Activated CD8-positive, alpha-beta memory T cell treated with anti-CD3 and anti-CD28 coated beads for 36 hours (primary cell): Measurements from ENCODE around the gene TACC2. TPM values are rescaled to one million over a fixed set of nuclear protein-coding genes. Genes with fewer than 3 reads are reported as not detected.

Experiments
- CTCF ChIA-PET: fragments of 350-600 bp; sonication (Branson Sonifier 250); formaldehyde crosslinking; loops from one replicate; lab custom pipeline; 2021; ENCODE audit warnings: antibody characterized with exemption; lab: Charles Lee
- POLR2A ChIA-PET: fragments of 350-600 bp; sonication (Branson Sonifier 250); formaldehyde crosslinking; loops from one replicate; lab custom pipeline; 2021; ENCODE audit warnings: antibody characterized with exemption; lab: Charles Lee
- total RNA-seq, 2 experiments: library from RNA; stranded (reverse); gene quantifications; one replicate each; pipeline ENCODE4 v1.2.3, GENCODE V29; 2021

The TACC2 gene
- total RNA-seq, 2 experiments from 2014 or later = not detected

DNA sequence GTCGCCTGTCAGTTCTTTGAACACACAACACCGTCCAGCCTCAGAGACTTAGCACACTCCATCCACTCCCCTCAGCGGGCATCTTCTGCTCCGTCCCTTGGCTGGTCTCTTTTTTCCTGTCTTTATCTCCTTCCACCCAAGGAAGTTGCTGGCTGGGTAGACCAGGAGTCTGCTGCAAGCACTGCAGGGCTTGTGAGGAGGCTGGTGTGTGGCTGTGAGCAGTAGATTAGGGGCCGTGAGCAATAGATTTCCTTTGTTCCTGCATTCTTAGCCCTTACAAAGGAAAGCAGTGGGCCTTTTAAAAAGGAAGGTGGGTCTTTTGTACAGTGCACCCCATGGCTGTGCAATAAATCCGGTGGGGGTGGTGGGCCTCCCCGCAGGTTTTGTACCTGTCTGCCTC, 181.8 kb downstream of the TACC2 start:
- CTCF ChIA-PET = no interaction called here
- POLR2A ChIA-PET = no interaction called here

DNA sequence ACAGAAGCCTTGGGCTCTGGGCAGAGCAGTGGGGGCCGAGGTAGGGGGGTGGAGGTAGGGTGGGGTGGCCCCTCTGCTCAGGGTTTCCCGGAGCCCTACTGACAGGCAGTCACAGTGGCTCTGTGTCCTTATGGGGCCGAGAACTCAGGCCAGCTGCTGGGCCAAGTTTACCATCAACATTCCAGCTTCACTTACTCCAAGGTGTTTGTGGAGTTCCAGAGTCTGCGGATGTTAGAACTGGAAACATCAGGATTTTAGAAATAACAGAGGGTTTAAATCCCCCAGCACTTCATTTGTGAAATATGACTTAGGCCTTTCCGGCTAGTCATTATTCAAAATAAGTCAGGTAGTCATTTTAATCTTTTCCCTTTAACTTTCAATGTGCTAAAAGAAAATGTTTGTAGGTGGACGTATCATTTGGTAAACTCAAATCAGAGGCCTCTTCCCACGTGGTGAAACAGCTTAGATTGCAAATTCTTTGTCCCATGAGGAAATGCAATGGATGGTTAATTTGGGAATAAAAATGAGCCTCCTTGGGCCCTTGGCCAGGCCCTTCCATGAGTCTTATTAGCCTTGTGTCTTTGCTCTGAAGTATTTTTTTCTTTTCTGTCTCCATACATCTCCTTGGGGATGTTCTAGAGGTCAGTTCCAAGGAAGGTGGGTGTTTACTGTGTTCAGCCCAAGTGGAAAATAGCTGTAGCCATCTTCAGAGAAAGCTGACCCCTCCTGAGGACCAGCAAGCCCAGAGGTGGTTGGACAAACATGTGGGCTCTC, 182.5 kb downstream of the TACC2 start:
- POLR2A ChIA-PET = no interaction called here
- CTCF ChIA-PET = no interaction called here

DNA sequence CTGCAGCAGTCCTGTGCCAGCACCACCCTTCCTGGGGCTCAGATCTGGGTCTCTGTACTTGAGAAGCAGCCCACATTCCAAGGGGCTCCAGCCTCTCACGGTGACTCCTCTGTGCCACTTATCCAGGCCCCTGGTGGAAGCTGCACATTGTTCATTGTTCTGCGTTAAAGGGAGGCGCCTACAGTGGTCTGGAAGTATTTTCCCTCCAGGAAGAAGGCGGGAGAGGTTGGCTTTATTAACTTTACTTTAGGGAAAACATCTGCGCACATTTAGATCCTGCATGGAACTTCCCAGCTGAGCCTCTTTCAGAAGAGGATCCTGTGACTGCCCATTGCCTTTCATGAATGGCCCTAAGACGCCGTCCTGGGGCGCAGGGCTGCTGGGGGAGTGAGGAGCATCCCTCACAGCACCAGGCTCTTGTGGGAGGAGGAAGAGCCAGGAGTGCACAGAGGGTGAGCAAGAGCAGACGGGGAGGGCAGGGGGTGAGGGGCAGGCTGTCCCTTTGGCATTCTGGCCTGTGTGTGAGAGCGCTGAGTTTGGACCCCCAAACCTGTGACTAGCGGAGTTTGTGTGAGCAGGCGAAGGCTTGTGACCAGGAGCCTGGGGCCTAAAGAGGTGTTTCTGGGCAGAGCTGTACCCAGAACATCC, 183.5 kb downstream of the TACC2 start:
- ChIA-PET CTCF (no interaction called here), POLR2A (no interaction called here)

DNA sequence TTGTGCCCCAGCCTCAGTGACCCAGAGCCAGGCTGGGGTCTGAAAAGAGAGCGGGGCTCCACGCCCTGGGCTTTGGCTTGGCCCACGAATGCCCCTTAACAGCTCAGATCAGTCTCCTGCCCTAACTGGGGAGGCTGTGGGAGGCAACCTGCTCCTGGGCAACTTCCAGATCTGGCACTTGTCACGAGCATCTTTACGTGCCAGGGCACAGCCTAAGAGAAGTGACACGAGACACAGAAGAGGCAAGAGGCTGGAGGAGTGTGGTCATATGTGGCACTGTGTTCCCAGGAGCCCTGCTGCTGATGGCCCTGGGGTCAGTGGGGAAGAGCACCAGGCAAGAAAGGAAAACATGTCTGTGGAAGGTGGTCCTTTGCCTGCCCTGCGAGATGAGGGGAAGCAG, 184.4 kb downstream of the TACC2 start:
- CTCF ChIA-PET = no interaction called here

DNA sequence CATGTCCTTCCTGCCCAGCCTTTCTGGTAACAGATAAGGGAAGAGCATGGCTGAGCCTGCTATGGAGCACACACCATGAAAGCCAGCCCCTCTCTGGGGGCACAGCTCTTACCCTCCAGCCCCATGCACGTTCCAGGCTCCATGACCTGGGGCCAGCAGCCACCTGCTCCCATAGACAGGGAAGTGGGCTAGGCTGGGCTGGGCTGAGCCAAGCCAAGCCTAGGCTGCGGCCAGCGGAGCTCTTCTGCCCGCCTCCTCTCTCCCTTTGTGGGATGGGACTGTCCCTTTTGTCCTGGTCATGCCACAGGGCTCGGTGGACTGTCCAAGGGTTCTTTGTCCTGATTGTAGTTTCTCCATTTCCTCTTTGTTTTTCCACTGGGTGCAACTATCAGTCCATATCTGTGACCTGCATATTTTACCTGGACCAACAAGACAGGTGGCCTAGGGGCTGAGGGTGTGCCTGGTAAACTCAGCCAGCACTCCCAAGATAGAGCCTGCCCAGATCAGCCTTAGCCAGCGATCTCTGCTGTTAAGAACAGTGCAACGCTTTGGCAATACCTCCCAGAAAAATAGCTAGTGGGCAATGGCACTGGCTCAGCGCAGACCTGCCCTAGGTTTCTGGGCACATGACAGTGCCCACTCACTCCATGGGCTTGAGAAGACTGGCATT, 184.9 kb downstream of the TACC2 start:
- POLR2A ChIA-PET = no interaction called here
- CTCF ChIA-PET = no interaction called here

More for the DNA sequence above, 184.4 kb downstream of the TACC2 start:
- POLR2A ChIA-PET = no interaction called here

DNA sequence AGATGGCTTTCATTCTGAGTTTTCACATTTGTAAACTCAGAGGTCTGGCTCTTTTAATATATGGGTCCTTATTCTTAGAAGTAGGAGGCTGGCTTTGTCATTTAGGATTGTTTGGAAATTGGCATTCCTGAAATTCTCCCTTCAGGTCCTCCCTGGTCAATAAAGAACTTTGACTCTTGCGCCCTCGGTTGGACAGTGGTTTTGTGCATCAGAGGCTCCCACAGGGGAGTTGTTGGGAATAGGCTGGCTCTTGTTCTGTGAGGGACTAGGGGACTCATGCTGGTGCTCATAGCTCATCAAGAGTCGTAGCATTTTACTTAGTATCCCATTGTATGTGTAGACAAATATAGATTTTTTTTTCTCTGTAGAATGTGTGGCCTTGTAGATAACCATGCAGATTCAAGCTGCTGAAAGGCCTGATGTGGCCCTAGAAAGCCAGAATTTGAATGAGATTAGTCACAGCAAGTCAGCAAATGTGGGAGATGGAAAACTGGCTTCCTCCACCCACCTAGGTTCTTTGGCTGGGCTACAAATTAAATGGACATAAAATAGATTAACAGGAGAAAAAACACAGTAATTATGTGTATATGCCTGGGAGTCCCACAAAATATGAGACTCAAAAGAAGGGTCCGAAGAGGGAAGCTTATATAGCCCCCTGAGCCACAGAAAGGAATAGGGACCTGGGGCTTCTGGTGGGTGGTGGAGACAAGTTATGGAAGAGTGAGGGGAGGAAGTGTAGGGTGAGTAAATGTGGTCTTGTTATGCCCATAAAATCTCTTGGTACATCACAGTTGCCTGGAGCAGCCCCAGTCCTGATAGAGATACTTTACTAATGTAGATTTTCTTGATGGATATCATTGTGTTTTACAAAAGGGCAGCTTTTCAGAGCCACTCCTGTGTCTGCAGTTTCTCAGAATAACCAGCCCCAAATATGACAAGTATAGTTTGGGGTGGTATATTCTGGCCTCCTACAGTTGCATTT, 187.6 kb downstream of the TACC2 start:
- CTCF ChIA-PET = no interaction called here
- POLR2A ChIA-PET = no interaction called here

DNA sequence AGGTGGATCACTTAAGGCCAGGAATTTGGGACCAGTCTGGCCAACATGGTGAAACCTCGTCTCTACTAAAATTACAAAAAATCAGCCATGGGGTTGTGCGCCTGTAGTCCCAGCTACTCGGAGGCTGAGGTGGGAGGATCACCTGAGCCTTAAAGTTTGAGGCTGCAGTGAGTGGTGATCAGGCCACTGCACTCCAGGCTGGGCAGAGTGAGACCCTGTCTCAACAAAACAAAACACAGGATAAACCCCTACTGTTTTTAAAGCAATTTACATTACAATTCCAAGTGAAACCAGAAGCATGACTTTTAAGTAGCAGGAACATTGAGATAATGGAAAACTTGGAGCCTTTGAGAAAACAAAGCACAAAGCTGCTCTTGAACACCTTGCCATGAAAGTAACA, 189.7 kb downstream of the TACC2 start:
- ChIA-PET CTCF (no interaction called here), POLR2A (no interaction called here)

DNA sequence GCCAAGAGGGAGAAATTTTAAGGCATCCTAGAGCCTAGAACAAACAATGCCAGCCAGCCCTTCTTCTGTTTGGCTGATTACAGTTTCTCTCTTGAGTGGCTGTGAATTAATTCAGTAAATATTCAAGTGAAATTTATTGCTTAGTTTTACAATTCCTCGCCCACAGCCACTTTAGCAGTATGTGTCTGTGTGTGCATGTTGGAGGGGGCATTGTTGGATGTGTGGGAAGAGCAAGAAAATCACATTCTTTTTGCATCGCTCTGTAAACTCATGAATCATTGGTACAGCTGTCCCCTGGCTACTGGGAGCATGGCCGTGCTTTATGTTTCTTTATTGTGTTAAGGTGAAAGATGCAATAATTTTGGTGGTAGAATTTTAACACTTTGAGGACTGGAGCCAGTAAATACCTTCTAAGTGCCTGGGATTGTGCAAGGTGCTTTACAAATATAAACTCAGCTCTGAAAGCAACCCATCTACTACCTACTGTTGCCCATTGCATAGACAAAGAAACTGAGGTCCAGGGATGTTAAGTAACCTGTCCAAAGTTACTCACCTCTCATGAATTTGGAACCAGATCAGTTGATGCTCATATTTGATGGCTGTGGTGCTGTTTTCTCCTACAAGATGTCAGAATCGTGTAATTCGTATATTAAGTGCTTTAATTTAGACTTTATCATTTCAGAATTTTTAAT, 192.2 kb downstream of the TACC2 start:
- ChIA-PET CTCF (no interaction called here), POLR2A (no interaction called here)

DNA sequence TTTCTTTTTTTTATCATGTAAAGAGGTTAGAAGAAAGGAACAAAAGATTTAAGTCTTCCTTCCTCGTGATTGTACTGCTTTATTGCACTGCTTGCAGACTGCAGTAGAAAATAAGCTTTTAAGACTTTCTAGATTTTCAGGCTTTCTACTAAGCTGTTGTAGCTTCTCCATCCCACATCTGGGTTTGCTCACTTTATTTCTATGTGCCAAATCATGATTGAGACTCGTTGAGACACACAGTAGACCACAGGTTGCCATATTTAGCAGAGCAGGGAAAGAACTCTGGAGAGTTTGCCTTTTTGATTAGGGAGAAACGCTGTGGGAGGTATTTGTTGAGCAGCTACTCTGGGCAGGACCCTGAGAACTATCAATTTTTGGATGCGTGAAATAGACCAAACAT, 192.9 kb downstream of the TACC2 start:
- ChIA-PET CTCF (no interaction called here), POLR2A (no interaction called here)

DNA sequence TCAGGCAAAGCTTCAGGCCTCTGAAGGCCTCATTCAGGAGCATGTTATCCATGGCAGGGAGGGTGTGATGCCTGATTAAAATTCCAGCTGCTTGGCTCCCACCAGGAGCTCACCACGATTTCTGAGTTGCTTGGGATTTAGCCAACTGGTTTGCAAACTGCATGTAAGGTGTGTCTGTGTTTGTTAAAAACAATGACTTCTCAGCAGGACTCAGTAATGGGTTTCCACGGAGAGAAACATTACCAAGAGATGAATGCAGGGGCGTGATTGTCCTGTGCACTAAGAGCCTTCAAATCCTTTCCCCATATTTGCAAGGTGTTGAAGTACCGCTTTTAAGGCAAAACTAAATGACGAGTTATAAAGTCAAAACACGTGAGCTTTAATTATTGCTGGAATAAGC, 193.3 kb downstream of the TACC2 start:
- ChIA-PET CTCF (no interaction called here), POLR2A (no interaction called here)

DNA sequence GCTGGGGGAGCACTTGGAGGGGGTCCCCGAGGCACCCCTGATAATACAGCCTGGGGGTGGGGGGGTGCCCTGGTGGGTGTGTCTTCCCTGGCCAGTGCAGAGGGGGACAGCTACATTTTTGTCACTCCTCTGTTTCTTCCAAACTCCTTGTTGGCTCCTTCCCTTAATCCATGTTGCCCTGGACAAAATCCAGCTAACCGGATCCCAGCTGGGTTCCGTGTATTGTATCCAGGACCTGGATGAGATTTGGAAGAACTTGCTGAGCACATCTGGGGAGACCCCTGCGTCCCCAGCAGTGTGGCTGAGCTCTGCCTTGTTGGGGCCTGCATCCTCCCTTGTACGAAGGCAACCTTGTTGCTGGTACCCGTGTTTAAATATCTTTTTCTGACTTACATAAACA, 195.3 kb downstream of the TACC2 start:
- ChIA-PET POLR2A (no interaction called here), CTCF (no interaction called here)

DNA sequence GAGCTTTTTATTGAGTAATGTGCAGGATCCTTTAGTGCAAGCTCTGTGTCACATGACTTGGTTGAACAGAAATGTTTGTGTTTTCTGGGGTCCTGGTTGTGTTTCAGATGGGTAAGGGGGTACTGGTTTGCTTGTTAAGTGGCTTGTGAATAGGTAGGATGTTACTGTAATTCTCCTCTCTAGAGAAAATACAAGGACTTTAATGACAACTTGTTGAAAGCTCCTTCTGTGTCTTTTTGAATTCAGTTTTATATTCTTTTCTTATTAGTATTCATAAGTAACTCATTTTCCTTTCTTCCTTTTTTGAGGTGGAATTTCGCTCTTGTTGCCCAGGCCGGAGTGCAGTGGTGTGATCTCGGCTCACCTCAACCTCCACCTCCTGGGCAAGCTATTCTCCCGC, 196.7 kb downstream of the TACC2 start:
- ChIA-PET POLR2A (no interaction called here), CTCF (no interaction called here)

DNA sequence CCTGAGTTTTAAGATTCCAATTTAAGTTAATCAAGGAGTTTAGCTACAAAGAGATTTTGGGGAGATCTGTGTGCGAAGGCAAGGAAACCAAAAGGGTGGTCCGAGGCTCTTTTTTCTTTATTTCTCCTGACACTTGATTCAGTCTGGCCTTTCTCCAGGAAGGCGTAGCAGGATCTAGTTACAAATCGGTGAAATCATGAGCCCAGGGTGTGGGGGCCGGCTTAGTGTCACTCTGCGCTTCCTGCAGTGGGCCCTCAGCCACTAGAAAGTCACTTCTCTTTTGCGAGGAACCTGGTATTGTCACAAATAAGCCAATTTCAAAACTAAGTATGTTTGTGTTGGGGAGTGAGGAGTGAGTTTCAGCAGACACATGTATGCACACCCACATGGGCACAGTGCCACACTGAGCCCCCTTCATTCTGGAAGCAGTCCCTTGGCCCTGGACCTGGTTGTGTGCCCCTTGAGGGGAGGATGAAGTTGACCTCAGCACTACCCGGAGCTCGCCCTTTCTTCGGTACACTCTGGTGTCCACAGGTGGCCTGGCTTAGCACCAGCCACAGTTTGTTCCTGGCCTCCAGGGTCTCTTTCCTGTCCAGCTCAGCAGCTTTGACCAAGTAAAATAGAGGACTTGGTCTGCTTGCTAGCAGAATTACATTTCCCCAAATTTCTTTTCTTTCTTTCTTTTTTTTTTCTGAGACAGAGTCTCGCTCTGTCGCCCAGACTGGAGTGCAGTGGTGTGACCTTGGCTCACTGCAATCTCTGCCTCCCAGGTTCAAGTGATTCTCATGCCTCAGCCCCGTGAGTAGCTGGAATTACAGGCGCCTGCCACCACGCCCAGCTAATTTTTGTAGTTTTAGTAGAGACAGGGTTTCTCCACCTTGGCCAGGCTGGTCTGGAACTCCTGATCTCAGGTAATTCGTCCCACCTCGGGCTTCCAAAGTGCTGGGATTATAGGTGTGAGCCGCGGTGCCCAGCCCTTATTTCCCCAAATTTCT, 198.2 kb downstream of the TACC2 start:
- ChIA-PET POLR2A (no interaction called here), CTCF (no interaction called here)

DNA sequence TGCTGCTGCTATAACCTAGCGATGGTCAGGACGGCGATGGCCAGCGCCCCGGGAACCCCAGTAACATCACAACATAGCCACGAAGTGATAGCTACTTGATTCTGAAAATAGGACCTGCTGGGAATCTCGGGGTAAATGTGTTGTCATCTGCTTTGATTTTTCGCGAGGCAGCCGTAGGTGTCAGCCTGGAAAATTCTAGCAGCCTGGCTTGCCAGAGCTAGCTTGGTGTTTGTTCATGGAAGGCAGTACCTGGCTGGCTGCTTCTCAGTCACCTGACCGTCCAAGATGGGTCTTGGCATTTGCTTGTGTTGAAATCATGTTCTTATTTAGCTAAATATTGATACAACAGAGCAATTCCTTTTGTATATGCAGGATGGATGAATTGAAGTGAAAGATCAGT, 199.7 kb downstream of the TACC2 start:
- ChIA-PET POLR2A (no interaction called here), CTCF (no interaction called here)

DNA sequence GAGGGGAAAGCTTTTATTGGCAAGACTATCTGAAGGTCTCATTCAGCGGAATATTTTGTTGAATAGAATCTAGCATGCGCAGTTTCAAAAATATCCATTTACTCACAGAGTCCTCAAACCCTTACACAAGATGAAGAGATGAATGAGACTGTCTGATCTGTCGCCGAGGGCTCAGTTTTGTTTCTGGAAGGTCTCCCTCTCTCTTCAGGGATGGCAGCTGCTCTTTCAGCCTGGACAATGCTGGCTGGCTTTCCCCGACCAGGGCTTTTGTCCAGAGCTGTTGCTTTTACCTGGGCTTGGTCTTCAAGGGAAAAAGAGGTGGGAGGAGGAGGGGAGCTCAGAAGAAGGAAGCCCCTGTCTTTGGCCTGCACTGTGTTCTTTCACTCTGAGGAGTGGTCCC, 200.2 kb downstream of the TACC2 start:
- CTCF ChIA-PET = no interaction called here
- POLR2A ChIA-PET = no interaction called here

DNA sequence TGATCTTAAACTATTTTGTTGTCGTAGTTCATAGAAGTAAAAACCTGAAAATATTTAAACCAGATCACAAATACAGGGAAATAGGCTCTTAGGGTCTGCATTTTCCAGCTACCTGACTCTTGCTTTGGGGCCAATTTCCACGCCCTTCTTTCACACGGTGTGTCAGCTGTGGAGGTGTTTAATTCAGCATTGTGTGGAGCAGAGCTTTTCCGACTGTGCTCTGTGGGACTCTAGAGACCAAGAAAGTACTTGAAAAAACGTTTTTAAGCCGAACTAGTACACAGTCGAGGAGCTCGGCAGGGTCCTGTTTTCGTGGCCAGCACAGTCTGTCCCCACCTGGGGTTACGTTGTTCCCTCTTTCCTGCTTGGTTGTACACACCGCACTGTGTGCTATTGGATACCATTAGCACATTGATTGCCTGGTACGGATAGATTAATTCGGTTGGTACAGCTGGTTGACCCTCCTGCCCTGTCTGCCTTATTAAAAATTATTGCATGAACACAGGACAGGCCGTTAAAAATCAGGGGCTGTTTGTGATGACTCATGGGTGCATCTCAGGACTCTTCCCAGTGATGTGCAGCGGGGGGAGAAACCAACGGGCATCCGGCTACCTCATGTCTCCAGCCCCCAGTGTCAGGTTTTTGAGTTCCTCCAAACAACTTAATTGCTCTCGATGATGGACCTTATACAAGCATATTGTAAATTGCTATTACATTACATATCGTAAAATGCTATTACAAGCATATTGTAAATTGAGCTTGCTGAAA, 201.4 kb downstream of the TACC2 start:
- ChIA-PET CTCF (no interaction called here), POLR2A (no interaction called here)

DNA sequence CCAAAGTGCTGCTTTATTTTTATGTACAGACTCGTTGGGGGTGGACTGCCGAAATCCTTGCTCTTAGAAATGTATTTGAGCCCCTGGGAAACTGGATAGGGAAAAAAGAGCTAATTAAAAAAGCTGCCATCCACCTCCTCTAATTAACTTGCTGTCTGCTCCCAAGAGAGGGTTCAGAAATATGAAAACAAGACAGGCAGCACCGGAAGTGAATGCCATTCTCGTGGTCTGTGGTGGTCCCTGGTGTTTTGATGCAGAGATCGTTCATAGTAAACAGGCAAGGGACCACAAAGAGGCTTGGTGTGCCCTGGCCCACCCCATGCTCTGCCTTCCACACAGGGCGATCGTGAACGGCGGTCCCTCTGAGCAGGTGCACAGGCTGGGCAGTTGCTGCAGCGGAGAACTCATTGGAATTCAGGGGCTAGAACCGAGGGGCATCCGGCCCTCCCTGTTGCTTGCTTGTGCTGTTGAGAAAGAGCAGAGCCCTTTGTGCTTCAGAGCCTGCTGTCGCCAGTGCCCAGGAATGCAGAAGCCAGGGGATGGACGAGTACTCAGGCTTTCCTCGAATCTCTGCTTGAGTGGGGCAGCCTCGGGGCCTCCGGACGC, 203.1 kb downstream of the TACC2 start:
- ChIA-PET POLR2A (no interaction called here), CTCF (no interaction called here)
